Measurements from ENCODE around the gene ADGRL3. TPM values are rescaled to one million over a fixed set of nuclear protein-coding genes. Genes with fewer than 3 reads are reported as not detected.

Gene ADGRL3
- total and polyA plus RNA-seq, 4 donors: 0.39 to 59.9 (median 2.9) TPM

- 91 to 98% methylated on average over 1 of the region's 1 CpG for WGBS, 2 donors
Observed at GRCh38 chr4:61889117-61889516, 689.0 kb downstream of the ADGRL3 start.

GRCh38 chr4:61890321-61890720 lies 690.2 kb downstream of the ADGRL3 start:
- no peak overlapping the region for H3K27ac ChIP-seq (ENCODE audit: low read depth in 1 of 2, low read length in 1 of 2)
- no peak for TF ChIP-seq CTCF (IDR thresholded peaks at IDR 0.05; ENCODE audit: control extremely low read depth, extremely low read depth)
- DNase-seq (no peak), ATAC-seq (ENCODE audit: insufficient read depth, low FRiP score) (no peak)
- H3K4me3 ChIP-seq: no peak overlapping the region
- no peaks in the 10 kb centered on the region for H3K27me3 ChIP-seq (ENCODE audit: control insufficient read depth in 3 of 3, insufficient read depth in 3 of 3, low read length in 2 of 3)
- H3K9ac ChIP-seq (ENCODE audit: insufficient read depth in 1 of 2, low read length in 2 of 2): no peak overlapping the region
- H3K4me1 ChIP-seq (ENCODE audit: control insufficient read depth in 5 of 5, insufficient read depth in 5 of 5, low read length in 5 of 5): peaks cover 0 to 2% (median 0%) of the 10 kb centered on the region in 5 donors
- no peaks in the 10 kb centered on the region for H3K36me3 ChIP-seq (ENCODE audit: control insufficient read depth in 4 of 4, insufficient read depth in 4 of 4, low read length in 4 of 4)
- no peaks in the 10 kb centered on the region for H3K9me3 ChIP-seq (ENCODE audit: control insufficient read depth in 4 of 4, insufficient read depth in 3 of 4, low read length in 3 of 4)
- WGBS, 2 donors: 80 to 82% methylated on average over 3 of the region's 3 CpGs

More at GRCh38 chr4:61889117-61889516, 689.0 kb downstream of the ADGRL3 start:
- H3K27ac ChIP-seq (ENCODE audit: low read depth in 1 of 2, low read length in 1 of 2): no peak overlapping the region
- TF ChIP-seq CTCF (IDR thresholded peaks at IDR 0.05; ENCODE audit: control extremely low read depth, extremely low read depth): no peak
- no peak for ATAC-seq (ENCODE audit: insufficient read depth, low FRiP score)
- no peak overlapping the region for H3K4me3 ChIP-seq
- no peaks in the 10 kb centered on the region for H3K36me3 ChIP-seq (ENCODE audit: control insufficient read depth in 4 of 4, insufficient read depth in 4 of 4, low read length in 4 of 4)
- H3K27me3 ChIP-seq (ENCODE audit: control insufficient read depth in 3 of 3, insufficient read depth in 3 of 3, low read length in 2 of 3): no peaks in the 10 kb centered on the region
- H3K4me1 ChIP-seq (ENCODE audit: control insufficient read depth in 5 of 5, insufficient read depth in 5 of 5, low read length in 5 of 5): peaks cover 0 to 2% (median 0%) of the 10 kb centered on the region in 5 donors
- H3K9me3 ChIP-seq (ENCODE audit: control insufficient read depth in 4 of 4, insufficient read depth in 3 of 4, low read length in 3 of 4): peaks cover 0 to 2% (median 0%) of the 10 kb centered on the region in 4 donors
- no peak for DNase-seq
- H3K9ac ChIP-seq (ENCODE audit: insufficient read depth in 1 of 2, low read length in 2 of 2): no peak overlapping the region

GRCh38 chr4:61891953-61892352 lies 691.8 kb downstream of the ADGRL3 start:
- no peak for ATAC-seq (ENCODE audit: insufficient read depth, low FRiP score)
- no peak for TF ChIP-seq CTCF (IDR thresholded peaks at IDR 0.05; ENCODE audit: control extremely low read depth, extremely low read depth)

GRCh38 chr4:61896634-61897033 lies 696.5 kb downstream of the ADGRL3 start:
- ATAC-seq (ENCODE audit: insufficient read depth, low FRiP score): no peak
- no peaks in the 10 kb centered on the region for H3K4me1 ChIP-seq (ENCODE audit: control insufficient read depth in 5 of 5, insufficient read depth in 5 of 5, low read length in 5 of 5)
- H3K36me3 ChIP-seq (ENCODE audit: control insufficient read depth in 4 of 4, insufficient read depth in 4 of 4, low read length in 4 of 4): peaks cover 0 to 3% (median 0%) of the 10 kb centered on the region in 4 donors
- no peak for TF ChIP-seq CTCF (IDR thresholded peaks at IDR 0.05; ENCODE audit: control extremely low read depth, extremely low read depth)
- no peak for DNase-seq
- WGBS, 2 donors: 88% methylated on average over 2 of the region's 2 CpGs
- no peaks in the 10 kb centered on the region for H3K9me3 ChIP-seq (ENCODE audit: control insufficient read depth in 4 of 4, insufficient read depth in 3 of 4, low read length in 3 of 4)
- H3K27me3 ChIP-seq (ENCODE audit: control insufficient read depth in 3 of 3, insufficient read depth in 3 of 3, low read length in 2 of 3): no peaks in the 10 kb centered on the region
- no peak overlapping the region for H3K4me3 ChIP-seq
- no peak overlapping the region for H3K9ac ChIP-seq (ENCODE audit: insufficient read depth in 1 of 2, low read length in 2 of 2)
- H3K27ac ChIP-seq (ENCODE audit: low read depth in 1 of 2, low read length in 1 of 2): no peak overlapping the region

More at GRCh38 chr4:61891953-61892352, 691.8 kb downstream of the ADGRL3 start:
- Histone ChIP-seq H3K9me3 (ENCODE audit: control insufficient read depth in 4 of 4, insufficient read depth in 3 of 4, low read length in 3 of 4) (no peaks in the 10 kb centered on the region), H3K36me3 (ENCODE audit: control insufficient read depth in 4 of 4, insufficient read depth in 4 of 4, low read length in 4 of 4) (no peaks in the 10 kb centered on the region), H3K4me1 (ENCODE audit: control insufficient read depth in 5 of 5, insufficient read depth in 5 of 5, low read length in 5 of 5) (no peaks in the 10 kb centered on the region), H3K9ac (ENCODE audit: insufficient read depth in 1 of 2, low read length in 2 of 2) (no peak overlapping the region), H3K27me3 (ENCODE audit: control insufficient read depth in 3 of 3, insufficient read depth in 3 of 3, low read length in 2 of 3) (no peaks in the 10 kb centered on the region), H3K4me3 (no peak overlapping the region), H3K27ac (ENCODE audit: low read depth in 1 of 2, low read length in 1 of 2) (no peak overlapping the region)
- DNase-seq: no peak
